T-helper 2 cell (primary cell): ENCODE measurements around the gene REEP3.

ENCODE experiments used
- DNase-seq, 5 experiments: peaks; one replicate each; pipeline versions ENCODE4 v3.0.0 to v3.0.0-alpha.2; 2012 to 2022

REEP3 gene

GRCh38 chr10:63670291-63670898, 149.2 kb downstream of the REEP3 start:
- peak in 1 of 5 experiments; percentile 6 for DNase-seq

- DNase-seq = no peak
Observed at GRCh38 chr10:63671317-63671937, 150.2 kb downstream of the REEP3 start.

GRCh38 chr10:63672491-63672890, 151.3 kb downstream of the REEP3 start:
- no peak for DNase-seq

GRCh38 chr10:63673246-63673645, 152.0 kb downstream of the REEP3 start:
- DNase-seq = no peak

GRCh38 chr10:63673846-63674245, 152.6 kb downstream of the REEP3 start:
- no peak for DNase-seq
